Retinal pigment epithelial cell (primary cell): ENCODE data around the gene AKAP9.

Experiments used
- DNase-seq: peaks from one replicate; pipeline ENCODE4 v3.0.0-alpha.2; 2010; ENCODE audit warnings: low read depth
- H3K4me3 ChIP-seq: 2 replicates; pipeline ENCODE4 v1.5.1; 2011; ENCODE audit warnings: mild to moderate bottlenecking, low read length, control low read depth, moderate library complexity
- TF ChIP-seq, protein P1 (sequence below): conservative IDR thresholded peaks from 2 replicates; pipeline ENCODE4 v1.5.1; 2011; ENCODE audit warnings: low read depth, low read length, control low read depth, inconsistent platforms

Gene AKAP9

GRCh38 chr7:92058899-92059298 is 118.2 kb downstream of the AKAP9 start:
- DNase-seq, result no peak
- TF ChIP-seq, protein P1, sequence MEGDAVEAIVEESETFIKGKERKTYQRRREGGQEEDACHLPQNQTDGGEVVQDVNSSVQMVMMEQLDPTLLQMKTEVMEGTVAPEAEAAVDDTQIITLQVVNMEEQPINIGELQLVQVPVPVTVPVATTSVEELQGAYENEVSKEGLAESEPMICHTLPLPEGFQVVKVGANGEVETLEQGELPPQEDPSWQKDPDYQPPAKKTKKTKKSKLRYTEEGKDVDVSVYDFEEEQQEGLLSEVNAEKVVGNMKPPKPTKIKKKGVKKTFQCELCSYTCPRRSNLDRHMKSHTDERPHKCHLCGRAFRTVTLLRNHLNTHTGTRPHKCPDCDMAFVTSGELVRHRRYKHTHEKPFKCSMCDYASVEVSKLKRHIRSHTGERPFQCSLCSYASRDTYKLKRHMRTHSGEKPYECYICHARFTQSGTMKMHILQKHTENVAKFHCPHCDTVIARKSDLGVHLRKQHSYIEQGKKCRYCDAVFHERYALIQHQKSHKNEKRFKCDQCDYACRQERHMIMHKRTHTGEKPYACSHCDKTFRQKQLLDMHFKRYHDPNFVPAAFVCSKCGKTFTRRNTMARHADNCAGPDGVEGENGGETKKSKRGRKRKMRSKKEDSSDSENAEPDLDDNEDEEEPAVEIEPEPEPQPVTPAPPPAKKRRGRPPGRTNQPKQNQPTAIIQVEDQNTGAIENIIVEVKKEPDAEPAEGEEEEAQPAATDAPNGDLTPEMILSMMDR, result no peak
- no peak overlapping the region for H3K4me3 ChIP-seq

- no peak overlapping the region for H3K4me3 ChIP-seq
- TF ChIP-seq, protein P1, result no peak
- DNase-seq, result no peak
Measured at GRCh38 chr7:92061154-92061553, 120.5 kb downstream of the AKAP9 start.

GRCh38 chr7:92064438-92065029 is 123.9 kb downstream of the AKAP9 start:
- DNase-seq, result no peak
- H3K4me3 ChIP-seq, result no peak overlapping the region
- TF ChIP-seq, protein P1, result no peak

DNA sequence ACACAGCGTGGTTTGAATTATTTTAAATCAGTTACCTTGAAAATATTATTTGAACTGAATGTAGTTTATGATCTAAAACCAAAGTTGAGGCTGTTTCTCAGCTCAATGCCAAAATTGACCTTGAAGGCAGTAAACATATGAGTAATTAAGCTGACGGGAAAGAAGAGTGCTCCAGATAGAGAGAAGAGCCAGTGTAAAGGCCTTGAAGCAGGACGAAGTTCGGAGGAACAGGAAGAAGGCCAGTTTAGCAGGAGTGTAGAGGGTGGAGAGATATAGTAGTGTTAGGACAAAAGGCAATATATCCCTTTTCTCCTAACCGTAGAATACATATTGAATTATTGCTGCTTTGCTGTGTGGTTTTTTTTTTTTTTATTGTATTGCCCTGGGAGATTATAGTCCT is 130.4 kb downstream of the AKAP9 start:
- no peak overlapping the region for H3K4me3 ChIP-seq
- DNase-seq, result no peak
- TF ChIP-seq, protein P1, result no peak

DNA sequence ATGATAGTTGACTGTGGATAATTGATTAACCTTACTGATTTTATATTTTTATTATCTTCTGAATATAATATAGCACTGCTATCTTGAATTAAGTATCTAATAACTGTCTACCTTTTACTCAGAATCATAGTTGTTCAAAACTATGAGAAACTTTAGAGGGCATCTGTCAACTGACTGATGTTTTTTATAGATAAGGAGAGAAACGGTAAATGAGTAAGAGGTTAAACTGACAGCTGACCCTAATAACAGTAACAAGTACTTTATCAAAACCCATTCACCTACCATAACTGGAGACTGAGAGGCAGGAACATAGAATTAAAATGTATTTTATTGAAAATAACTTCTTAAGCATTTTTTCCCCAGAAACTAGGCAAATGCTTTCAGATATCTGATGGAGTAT is 131.5 kb downstream of the AKAP9 start:
- no peak for DNase-seq
- H3K4me3 ChIP-seq, result no peak overlapping the region
- TF ChIP-seq, protein P1, result no peak

GRCh38 chr7:92072708-92073107 is 132.0 kb downstream of the AKAP9 start:
- TF ChIP-seq, protein P1, result no peak
- no peak overlapping the region for H3K4me3 ChIP-seq
- no peak for DNase-seq

DNA sequence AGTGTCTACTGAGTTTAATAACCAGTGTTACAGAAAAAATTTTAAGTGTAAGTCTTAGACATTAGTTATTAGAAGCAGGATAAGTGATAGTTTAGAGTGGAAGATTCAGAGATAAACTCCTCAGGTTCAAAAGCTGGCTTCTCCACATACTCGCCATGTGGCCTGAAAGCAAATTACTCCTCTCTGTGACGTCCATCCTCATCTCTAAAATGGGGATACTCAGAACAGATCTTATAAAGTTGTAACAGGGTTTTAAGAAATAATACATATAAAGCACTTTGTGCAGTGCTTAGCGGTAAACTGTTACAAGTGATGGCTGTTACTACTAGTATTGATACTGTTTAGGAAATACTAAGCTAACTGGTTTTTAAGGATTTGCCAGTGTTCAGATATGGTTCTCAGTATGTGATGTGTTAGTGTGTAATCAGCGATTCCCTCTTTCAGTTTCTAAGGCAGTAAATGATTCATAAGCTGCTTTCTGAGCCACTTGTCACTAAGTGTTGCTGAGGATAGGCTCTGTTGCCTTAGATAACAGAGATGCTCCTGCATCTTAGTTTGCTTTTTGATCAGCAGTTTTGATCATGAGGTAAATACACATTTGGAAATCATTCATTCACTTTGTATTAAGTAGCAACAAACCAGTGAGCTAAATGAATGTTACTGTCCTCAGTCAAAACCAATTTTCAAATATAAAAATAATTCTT is 134.9 kb downstream of the AKAP9 start:
- H3K4me3 ChIP-seq, result no peak overlapping the region
- no peak for DNase-seq
- TF ChIP-seq, protein P1, result no peak
